ENCODE results near the gene SLC24A3.

DNA sequence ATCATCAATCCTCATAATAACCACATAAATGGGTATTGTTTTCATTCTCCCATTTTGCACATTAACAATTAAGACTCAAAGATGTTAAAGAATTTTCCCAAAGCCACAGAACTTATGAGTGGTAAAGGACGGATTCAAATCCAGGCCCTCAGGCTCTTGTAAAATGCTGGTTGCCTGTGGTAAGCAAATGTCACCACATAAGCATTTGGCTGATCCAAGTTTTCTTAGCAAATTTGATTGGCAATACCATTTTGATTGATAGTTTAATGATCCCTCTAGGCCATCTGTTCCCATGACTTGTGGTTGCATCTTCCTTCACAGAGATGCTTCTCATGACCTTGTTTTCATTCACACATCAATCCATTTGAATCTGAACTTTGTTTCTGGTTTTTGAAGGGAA lies 293.6 kb downstream of the SLC24A3 start:
- TF ChIP-seq TCF7L2 (IDR thresholded peaks at IDR 0.05; ENCODE audit: low read depth, low read length): no peak
- TF ChIP-seq, protein P1, sequence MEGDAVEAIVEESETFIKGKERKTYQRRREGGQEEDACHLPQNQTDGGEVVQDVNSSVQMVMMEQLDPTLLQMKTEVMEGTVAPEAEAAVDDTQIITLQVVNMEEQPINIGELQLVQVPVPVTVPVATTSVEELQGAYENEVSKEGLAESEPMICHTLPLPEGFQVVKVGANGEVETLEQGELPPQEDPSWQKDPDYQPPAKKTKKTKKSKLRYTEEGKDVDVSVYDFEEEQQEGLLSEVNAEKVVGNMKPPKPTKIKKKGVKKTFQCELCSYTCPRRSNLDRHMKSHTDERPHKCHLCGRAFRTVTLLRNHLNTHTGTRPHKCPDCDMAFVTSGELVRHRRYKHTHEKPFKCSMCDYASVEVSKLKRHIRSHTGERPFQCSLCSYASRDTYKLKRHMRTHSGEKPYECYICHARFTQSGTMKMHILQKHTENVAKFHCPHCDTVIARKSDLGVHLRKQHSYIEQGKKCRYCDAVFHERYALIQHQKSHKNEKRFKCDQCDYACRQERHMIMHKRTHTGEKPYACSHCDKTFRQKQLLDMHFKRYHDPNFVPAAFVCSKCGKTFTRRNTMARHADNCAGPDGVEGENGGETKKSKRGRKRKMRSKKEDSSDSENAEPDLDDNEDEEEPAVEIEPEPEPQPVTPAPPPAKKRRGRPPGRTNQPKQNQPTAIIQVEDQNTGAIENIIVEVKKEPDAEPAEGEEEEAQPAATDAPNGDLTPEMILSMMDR (IDR thresholded peaks at IDR 0.05): no peak

Measured in Panc1 (cell line).